Glutamatergic neuron (in vitro differentiated cells): ENCODE measurements around the gene RECQL. TPM values are rescaled to one million over a fixed set of nuclear protein-coding genes. Genes with fewer than 3 reads are reported as not detected.

ENCODE experiments used
- DNase-seq: peaks from one replicate; pipeline ENCODE4 v3.0.0; 2022
- H3K27ac Mint-ChIP-seq: one replicate; pipeline ENCODE4 v1.8.0; 2020; ENCODE audit warnings: mild to moderate bottlenecking, mixed read lengths, inconsistent platforms; ENCODE audit not compliant: unreplicated experiment
- H3K27me3 Mint-ChIP-seq: one replicate; pipeline ENCODE4 v1.8.0; 2020; ENCODE audit warnings: mild to moderate bottlenecking, moderate library complexity, mixed read lengths, inconsistent platforms; ENCODE audit not compliant: unreplicated experiment
- H3K36me3 Mint-ChIP-seq: one replicate; pipeline ENCODE4 v1.8.0; 2020; ENCODE audit warnings: mild to moderate bottlenecking, mixed read lengths, inconsistent platforms; ENCODE audit not compliant: unreplicated experiment
- H3K4me1 Mint-ChIP-seq: one replicate; pipeline ENCODE4 v1.8.0; 2020; ENCODE audit warnings: mild to moderate bottlenecking, low read depth, mixed read lengths, inconsistent platforms; ENCODE audit not compliant: unreplicated experiment
- H3K4me3 Mint-ChIP-seq: one replicate; pipeline ENCODE4 v1.8.0; 2020; ENCODE audit warnings: mild to moderate bottlenecking, mixed read lengths, inconsistent platforms; ENCODE audit not compliant: unreplicated experiment
- H3K9me3 Mint-ChIP-seq: one replicate; pipeline ENCODE4 v1.8.0; 2020; ENCODE audit warnings: mild to moderate bottlenecking, moderate library complexity, mixed read lengths, inconsistent platforms; ENCODE audit not compliant: unreplicated experiment
- total RNA-seq: library from RNA; stranded (reverse); fragmentation: NEBNext Ultra II Directional; extraction: Animal tissue kit (Norgen Biotek cat#: 25700); gene quantifications from one replicate; pipeline ENCODE4 v1.2.1, GENCODE V29; 2021; ENCODE audit not compliant: unreplicated experiment
- TF ChIP-seq, protein P1 (sequence below): fragments of 200-600 bp; sonication (generic); IDR thresholded peaks from one replicate; pipeline ENCODE4 v1.5.0; 2021; ENCODE audit not compliant: partially characterized antibody, unreplicated experiment

Gene RECQL
- total RNA-seq, 1 donor from 2014 or later: 20.0 TPM

DNA sequence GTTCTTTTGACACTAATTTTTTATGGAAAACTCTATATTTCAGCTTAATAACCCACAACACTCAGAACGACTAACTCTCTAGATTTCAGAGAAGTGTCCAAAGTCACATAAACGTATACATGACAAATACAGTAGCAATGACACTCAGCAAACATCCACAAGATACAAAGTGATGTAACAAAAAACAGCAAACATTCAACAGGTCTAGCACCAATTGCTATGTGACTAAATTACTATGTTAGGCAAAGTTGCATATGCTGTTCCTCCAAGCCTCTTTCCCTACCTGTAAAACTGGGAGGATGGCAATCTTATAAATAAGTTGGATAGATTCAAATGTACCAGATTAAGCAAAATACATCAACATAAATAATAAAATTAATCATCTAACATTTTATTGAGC is 1.7 kb downstream of the RECQL start:
- DNase-seq: no peak
- Mint-ChIP-seq H3K36me3 (no peaks in the 10 kb centered on the region), H3K27me3 (peaks cover 1% of the 10 kb centered on the region), H3K27ac (no peak overlapping the region), H3K4me1 (peaks cover 2% of the 10 kb centered on the region), H3K4me3 (no peak overlapping the region), H3K9me3 (peaks cover 3% of the 10 kb centered on the region)
- TF ChIP-seq, protein P1, sequence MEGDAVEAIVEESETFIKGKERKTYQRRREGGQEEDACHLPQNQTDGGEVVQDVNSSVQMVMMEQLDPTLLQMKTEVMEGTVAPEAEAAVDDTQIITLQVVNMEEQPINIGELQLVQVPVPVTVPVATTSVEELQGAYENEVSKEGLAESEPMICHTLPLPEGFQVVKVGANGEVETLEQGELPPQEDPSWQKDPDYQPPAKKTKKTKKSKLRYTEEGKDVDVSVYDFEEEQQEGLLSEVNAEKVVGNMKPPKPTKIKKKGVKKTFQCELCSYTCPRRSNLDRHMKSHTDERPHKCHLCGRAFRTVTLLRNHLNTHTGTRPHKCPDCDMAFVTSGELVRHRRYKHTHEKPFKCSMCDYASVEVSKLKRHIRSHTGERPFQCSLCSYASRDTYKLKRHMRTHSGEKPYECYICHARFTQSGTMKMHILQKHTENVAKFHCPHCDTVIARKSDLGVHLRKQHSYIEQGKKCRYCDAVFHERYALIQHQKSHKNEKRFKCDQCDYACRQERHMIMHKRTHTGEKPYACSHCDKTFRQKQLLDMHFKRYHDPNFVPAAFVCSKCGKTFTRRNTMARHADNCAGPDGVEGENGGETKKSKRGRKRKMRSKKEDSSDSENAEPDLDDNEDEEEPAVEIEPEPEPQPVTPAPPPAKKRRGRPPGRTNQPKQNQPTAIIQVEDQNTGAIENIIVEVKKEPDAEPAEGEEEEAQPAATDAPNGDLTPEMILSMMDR: no peak

DNA sequence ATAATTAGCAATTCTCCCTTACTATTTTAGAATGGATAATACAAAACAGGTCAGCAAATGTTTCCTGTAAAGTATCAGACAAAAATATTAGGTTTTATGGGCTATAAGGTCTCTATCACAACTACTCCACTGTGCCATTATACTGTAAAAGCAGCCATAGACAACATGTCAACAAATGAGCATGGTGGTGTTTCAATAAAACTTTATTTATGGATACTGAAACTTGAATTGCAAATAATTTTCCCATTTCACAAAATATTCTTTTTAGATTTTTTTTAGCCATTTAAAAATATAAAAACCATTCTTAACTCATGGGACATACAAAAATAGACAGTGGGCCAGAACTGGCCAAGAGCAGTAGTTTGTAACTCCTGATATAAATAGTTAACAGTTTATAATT is 15.4 kb downstream of the RECQL start:
- TF ChIP-seq, protein P1: no peak
- no peak overlapping the region for H3K4me3 Mint-ChIP-seq
- H3K27me3 Mint-ChIP-seq: peaks cover 2% of the 10 kb centered on the region
- no peaks in the 10 kb centered on the region for H3K36me3 Mint-ChIP-seq
- H3K9me3 Mint-ChIP-seq: no peaks in the 10 kb centered on the region
- no peaks in the 10 kb centered on the region for H3K4me1 Mint-ChIP-seq
- H3K27ac Mint-ChIP-seq: no peak overlapping the region
- DNase-seq: no peak

DNA sequence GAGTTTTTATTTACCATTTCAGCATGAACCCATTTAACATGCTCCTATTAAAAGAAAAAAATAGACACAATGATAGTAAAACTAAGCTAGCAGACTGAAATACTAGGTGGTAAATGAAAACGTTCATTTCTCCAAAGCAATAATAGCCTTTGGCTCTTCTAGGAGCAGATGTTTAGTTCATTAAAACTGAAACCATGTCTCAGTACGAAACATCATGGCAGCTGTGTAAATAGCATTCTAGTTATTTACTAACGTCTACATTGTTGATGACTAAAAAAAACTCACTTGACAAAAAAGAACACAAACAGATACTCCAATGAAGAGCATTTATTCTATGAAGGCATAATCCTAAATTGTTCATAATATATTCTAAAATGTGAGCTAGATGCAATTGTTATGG is 17.9 kb downstream of the RECQL start:
- Mint-ChIP-seq H3K9me3 (no peaks in the 10 kb centered on the region), H3K27me3 (peaks cover 2% of the 10 kb centered on the region)
- DNase-seq: no peak

DNA sequence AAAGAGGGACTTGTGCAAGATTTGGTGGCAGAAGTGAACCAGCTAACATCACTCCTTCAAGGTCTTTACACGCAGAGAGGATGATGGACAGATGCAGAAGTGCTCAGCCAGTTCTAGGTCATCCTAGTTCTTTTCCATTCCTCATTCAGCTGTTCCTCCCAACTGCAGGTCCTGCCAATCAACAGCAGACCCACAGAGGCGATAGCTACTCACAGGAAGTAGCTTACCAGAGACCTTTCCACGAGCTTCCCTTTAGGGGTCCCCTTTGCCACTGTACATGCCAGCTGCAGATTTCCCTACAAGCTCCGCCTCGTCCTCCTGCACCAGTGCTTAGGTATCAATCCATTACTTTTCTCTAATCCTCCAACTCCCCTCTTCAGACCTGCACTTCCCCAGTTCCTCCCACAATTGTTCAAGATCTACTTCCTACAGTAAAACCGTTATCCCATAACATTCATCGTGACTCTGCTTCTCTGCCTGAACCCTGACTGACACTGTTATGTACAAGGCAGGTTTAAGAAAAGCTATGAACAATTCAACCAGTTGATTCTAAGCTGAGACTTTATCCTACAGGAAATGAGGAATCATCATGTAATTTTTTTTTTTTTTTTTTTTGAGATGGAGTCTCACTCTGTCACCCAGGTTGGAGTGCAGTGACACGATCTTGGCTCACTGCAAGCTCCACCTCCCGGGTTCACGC is 22.5 kb downstream of the RECQL start:
- DNase-seq: no peak
- Mint-ChIP-seq H3K27me3 (no peaks in the 10 kb centered on the region), H3K9me3 (no peaks in the 10 kb centered on the region), H3K36me3 (no peaks in the 10 kb centered on the region), H3K27ac (no peak overlapping the region), H3K4me3 (no peak overlapping the region), H3K4me1 (no peaks in the 10 kb centered on the region)
- TF ChIP-seq, protein P1: no peak

More for the DNA sequence above, 17.9 kb downstream of the RECQL start:
- TF ChIP-seq, protein P1: no peak
- Mint-ChIP-seq H3K36me3 (no peaks in the 10 kb centered on the region), H3K27ac (no peak overlapping the region), H3K4me3 (no peak overlapping the region), H3K4me1 (no peaks in the 10 kb centered on the region)

DNA sequence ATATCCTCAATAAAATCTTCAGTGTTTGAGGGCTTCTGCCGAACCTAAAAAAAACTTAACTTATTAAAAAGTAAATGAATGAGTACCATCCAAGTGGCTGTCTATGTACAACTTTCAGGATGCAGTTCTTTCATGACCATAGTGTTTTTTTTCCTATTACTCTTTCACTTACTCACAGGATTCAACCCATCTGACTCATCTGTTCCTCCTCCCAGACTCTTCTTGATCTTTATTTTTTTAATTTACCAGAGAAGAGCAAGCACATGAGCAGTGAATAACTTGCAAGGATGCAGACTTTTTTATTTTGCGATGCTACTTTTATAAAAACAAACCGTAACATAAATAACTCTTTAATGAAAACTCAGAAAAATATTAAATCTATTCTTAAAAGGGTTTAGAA is 24.5 kb downstream of the RECQL start:
- Mint-ChIP-seq H3K27me3 (no peaks in the 10 kb centered on the region), H3K27ac (no peak overlapping the region), H3K9me3 (no peaks in the 10 kb centered on the region), H3K4me1 (no peaks in the 10 kb centered on the region), H3K4me3 (no peak overlapping the region), H3K36me3 (no peaks in the 10 kb centered on the region)
- DNase-seq: no peak
- TF ChIP-seq, protein P1: no peak
